Panc1 (cell line): ENCODE results near the gene TBL1Y.

Experiments
- POLR2AphosphoS5 ChIP-seq: IDR thresholded peaks from 2 replicates; pipeline ENCODE4 v1.6.1; 2012; ENCODE audit warnings: mild to moderate bottlenecking, low read depth, low read length, moderate library complexity
- SIN3A ChIP-seq: IDR thresholded peaks from 2 replicates; pipeline ENCODE4 v1.6.1; 2012; ENCODE audit warnings: low read depth, mild to moderate bottlenecking, low read length, moderate library complexity, borderline replicate concordance; ENCODE audit not compliant: insufficient read depth
- TF ChIP-seq, protein P1 (sequence below): fragments of 450-650 bp; IDR thresholded peaks from 2 replicates; pipeline ENCODE4 v1.5.1; 2017; ENCODE audit warnings: mild to moderate bottlenecking

DNA sequence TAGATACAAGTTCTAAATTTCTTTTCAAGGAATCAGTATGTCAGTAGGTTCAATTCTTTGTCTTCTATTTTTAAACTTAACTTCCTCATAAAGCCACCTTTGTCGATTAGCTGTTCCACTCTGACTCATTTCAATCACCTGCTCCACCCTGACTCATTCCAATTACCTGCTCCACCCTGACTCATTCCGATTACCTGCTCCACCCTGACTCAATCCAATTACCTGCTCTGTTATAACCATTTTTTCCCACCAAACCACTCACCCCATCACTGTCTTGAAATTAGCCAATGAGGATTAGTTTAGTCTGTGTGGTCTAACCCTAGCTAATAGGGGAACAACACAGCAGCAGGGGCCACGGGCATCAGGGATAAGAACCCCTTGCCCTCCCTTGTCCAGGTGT lies 199.6 kb downstream of the TBL1Y start:
- TF ChIP-seq, protein P1, sequence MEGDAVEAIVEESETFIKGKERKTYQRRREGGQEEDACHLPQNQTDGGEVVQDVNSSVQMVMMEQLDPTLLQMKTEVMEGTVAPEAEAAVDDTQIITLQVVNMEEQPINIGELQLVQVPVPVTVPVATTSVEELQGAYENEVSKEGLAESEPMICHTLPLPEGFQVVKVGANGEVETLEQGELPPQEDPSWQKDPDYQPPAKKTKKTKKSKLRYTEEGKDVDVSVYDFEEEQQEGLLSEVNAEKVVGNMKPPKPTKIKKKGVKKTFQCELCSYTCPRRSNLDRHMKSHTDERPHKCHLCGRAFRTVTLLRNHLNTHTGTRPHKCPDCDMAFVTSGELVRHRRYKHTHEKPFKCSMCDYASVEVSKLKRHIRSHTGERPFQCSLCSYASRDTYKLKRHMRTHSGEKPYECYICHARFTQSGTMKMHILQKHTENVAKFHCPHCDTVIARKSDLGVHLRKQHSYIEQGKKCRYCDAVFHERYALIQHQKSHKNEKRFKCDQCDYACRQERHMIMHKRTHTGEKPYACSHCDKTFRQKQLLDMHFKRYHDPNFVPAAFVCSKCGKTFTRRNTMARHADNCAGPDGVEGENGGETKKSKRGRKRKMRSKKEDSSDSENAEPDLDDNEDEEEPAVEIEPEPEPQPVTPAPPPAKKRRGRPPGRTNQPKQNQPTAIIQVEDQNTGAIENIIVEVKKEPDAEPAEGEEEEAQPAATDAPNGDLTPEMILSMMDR: no peak
- no peak for TF ChIP-seq POLR2AphosphoS5
- no peak for TF ChIP-seq SIN3A
